ENCODE data around the gene PGAM5.
"Not testable (repeated sequence)": the region's sequence is repeated elsewhere in the genome, so short reads cannot be mapped to it uniquely, and the experiment has no call there.

Gene PGAM5

DNA sequence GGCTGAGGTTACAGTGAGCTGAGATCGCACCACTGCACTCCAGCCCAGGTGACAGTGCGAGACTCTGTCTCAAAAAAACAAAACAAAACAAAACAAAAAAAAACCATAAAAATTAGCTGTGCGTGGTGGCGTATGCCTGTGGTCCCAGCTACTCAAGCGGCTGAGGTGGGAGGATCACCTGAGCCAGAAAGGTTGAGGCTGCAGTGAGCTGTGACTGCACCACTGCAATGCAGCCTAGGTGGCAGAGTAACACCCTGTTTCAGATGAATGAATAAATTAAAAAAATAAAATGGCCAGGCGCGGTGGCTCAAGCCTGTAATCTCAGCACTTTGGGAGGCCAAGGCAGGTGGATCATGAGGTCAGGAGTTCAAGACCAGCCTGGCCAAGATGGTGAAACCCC lies 43.0 kb downstream of the PGAM5 start:
- DNase-seq: not testable (repeated sequence)

DNA sequence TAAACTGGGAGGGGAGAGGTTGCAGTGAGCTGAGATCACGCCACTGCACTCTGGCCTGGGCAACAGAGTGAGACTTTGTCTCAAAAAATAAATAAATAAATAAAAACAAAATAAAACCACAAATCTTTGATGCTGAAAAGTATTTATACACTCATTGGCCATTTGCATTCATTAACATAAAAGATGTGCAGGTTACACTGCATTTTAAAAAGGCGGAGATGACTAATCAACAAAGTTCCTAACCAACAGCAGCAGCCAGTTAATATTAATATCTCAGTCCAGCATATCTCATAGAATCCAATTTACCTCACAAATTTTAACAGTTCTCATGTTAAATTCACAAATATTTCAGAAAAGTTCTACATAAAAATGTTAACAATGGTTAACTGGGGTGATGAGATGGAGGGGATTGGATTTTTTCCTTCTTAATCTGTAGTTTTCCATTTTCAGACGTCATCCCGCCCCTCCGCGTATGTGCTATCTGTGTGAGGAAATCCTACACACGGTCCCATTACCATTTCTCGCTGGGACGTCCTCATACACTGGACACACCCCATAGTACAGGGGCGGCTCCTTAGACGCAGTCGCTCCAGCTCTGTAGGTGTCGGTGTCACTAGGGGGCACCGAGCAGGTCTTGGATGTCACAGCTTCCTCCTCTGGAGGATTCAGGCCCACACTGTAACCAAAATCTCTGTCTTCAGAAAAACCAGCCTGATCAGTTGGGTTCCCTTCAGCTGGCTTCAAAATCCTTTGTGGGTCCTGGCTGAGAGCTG lies 43.7 kb downstream of the PGAM5 start:
- no peak for DNase-seq

DNA sequence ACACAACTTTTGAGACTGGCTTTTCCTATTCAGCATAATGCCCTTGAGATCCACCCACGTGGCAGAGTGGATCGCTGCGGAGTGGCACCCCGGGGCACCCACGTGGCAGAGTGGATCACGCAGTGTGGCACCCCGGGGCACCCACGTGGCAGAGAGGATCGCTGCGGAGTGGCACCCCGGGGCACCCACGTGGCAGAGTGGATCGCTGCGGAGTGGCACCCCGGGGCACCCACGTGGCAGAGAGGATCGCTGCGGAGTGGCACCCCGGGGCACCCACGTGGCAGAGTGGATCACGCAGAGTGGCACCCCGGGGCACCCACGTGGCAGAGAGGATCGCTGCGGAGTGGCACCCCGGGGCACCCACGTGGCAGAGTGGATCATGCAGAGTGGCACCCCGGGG lies 48.2 kb downstream of the PGAM5 start:
- DNase-seq: not testable (repeated sequence)

DNA sequence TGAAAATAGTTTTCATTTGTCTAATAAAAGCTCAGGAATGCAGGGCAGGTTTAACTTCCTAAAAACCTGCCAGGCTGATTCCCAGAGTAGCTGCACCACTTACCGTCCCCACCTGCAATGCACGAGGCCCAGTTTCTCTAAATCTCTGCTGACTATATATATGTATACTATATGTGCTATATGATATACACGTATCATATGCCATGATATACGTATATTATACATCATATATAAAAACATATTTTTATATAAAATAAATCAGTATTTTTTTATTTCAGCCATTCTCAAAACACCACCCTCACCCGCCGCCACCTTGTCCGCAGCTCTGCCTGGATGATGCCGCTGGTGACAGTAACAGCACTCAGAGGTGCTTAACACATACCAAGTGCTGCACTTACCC lies 48.7 kb downstream of the PGAM5 start:
- DNase-seq: no peak

DNA sequence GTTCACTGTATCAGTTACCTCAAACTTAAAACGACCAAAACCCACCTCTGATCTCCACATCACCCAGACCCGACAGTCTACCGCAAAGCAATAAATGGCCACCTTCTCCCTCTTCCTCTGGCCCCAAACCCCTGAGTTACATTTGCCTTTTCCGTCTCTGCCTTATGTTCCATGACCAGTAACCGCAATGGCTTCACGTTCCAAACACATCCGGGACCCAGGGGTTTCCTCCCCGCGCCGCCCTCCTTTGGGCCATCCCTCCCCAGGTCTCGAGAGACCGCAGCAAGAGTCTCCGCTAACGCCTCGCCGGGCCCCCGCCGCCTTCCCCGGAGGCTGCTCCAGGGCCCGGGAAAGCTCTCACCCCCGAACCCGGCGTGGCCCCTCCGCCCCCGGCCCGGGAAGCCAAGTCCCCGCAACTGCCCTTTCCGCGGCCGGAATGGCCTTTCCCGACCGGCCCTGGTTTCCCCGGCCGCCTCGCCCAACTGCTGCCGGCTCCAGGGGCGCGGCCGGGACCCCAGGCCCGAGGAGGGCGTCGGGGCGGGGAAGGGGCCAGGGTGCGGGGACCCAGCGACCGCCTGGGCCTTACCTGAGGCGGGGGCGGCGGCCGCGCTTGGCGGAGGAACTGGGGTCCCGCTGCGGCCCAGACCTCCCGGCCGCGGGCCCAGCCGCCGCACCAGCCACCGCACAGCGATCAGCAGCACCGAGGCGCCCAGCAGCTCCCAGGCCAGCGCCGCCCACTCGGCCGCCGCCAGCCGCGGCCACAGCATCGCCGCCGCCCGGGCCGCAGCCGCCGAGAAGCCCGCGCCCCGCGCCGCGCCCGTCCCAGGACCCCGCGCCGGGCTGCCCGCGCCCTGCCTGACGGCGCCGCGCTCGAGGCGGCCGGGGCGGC lies 50.6 kb downstream of the PGAM5 start, which contains the start of gene ANKLE2:
Gene ANKLE2, minus strand, starts transcription at position 801 of the 889 bp plus-strand sequence. Its CDS starts 34 bp downstream, at position 767.
- DNase-seq: peak; percentile 54

DNA sequence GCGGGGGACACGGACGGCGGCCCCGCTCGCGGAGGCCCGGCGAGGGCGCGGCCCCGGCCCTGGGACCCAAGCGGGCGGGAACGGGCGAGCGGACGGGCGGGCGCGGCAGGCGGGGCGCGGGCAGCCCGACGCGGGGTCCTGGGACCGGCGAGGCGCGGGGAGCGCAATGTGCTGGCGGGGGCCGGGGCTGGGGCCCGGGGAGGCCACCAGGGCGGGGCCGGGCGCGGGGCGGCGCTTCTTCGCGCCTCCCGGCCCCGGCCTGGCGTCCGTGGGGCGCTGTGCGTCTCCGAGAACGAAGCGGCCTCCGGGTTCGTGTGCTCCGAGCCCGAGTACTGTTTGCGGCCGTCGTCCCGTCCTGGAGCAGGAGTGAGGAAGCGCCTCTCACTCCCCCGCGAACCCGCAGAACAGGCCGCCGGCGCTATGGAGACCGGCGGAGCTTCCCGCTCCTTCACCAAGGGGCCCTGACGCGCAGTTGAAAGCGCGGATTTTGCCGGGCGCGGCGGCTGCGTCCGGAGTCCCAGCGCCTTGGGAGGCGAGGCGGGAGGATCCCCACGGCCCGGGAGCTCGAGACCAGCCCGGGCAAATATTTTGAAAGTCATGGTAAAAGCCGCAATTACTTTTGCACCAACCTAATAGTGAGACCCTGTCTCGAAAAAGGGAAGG lies 51.4 kb downstream of the PGAM5 start:
- peak; percentile 79 for DNase-seq

DNA sequence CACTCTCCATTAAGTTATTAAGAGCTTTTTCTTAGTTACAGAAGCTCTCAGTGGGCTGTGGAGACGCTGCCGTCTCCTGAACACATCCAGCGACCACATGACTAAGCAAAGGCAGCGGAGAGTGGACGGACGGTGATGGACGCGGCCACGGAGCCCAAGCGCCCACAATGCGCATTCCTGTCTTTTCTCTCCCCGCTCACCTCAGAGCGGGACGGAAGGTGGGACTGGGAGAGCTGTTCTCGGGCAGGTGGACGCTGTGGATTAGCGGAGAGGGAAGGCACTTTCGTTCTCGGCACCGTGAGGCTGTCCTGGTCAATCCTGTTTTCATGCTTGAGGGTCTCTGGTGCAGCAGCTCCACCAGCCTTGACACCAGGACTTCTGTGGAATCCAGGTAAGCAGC lies 53.6 kb downstream of the PGAM5 start:
- DNase-seq: no peak

DNA sequence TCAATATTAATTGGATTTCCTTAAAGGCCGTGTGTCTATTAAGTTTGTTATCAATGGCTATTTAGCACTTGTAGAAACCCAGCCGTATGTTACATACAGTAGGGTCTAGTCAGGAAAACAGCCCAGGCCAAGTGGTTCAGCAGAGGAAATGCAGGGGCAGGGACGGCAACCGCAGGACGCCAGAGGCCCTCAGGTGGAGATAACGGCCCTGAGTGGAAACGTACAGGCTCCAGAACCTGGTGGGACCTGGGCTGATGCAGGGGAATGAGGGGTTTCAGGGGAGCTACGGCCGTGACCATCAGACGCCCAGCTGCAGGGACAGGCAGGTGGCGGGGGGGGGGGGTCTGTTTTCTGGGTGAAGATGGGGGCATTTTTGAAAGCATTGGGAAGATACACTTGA lies 54.7 kb downstream of the PGAM5 start:
- no peak for DNase-seq

DNA sequence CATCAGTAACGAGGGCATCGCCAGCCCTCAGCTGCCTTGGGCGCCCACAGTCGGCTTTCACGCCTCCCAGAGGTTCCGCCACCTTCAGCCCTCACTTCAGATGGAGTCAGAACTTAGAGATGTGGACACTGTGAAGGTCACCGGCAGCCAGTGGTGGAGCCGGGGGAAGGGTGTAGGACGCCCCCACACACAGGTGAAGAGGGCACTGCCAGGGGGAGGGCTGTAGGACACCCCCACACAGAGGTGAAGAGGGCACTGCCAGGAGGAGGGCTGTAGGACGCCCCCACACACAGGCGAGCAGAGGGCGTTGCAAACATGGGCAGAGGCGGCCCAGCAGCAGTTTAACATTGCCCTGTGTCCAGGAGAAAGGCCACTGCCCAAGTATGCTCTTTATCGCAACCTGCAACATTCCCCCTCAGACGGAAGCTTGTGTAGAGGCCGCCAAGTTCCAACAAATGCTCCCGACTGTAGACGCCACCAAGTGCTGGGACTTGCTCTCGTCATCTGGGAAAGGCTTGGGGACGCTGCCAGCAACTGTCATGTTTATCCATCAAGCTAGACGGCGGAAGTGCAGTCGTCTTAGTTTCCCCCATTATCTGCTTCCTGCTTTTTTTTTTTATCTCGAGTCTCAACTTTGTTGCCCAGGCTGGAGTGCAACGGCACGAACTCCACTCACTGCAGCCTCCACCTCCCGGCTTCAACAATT lies 55.9 kb downstream of the PGAM5 start:
- no peak for DNase-seq

DNA sequence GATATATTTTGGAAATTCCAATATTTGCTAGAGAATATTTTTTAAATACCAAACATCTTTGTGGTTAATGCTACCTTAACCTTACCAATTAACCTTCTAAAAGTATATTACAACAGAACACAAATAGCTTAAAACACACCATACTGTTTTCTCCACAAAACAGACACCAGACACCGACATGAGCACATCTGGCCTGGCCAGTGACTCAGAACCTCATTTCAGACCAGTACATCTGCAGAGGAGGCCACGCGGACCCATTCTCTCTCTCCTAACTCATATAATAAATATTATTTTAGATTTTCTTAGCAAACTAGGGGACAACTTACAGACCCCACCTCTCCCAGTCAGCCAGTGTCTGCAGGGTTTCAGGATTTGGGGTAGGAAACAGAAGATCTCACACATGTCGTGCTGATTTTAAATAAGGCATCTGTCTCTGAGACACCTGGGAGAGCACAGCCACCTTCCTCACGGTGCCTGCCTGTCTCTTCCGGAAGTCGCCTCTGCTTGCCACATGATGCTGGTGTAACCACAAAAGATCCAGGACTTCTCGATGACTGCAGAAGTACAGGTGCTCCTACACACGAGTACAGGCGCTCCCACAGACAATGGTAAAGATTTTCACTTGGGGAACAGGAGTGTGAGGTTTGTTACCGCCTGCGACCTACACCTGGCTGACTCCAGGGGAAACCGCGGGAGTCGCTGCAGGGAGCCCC lies 60.6 kb downstream of the PGAM5 start:
- peak; percentile 41 for DNase-seq

All from T-helper 9 cell (primary cell).